Measurements from ENCODE around the gene ZNF506.

Gene ZNF506

DNA sequence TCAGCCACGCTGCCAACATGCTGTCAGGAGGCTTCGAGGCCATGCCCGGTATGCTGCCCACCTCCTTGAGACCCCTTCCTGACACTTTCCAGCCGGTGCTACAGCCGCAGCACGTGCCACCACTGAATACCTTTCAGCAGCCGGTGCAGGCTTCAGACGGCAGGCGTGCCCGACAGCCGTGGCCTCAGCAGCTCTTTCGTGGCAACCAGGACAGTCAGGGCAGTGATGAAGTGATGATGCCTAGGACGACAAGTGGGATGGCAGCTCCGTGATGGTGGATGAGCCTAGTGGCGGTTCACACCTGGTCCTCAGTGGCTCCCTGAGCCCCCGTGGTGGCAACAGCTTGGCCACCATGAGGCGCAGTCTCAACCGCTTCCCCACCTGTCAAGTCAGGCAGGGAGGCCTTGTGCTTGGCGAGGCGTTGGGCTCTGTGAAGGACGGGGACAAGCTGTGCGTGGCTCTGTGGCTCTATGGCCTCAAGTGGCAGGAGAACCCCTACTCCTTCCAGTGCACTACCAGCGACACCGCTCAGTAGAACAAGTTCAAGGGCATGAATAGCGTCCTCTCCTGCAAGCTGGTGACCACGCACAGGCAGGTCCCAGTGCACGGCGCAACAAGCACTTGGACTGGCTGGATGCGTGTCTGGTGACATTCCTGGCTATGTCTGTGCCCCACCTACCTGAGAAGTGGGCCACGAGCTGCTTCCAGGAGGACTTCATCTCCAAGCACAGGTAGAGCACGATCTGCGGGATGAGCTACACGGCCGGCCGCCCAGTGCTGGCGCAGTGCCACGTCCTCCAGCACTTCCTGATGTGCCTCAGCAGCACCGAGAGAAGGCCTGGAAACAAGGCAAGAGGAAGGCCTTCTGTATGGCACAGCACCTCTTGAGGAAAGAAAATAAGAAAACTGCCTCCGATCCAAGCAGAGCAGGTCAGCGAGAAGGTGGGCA lies 70.4 kb downstream of the ZNF506 start:
- no peak overlapping the region for H3K9ac ChIP-seq (ENCODE audit: low read length in 2 of 2)
- H3K4me3 ChIP-seq (ENCODE audit: low read length in 2 of 2), result no peak overlapping the region
- no peaks in the 10 kb centered on the region for H3K9me3 ChIP-seq (ENCODE audit: control insufficient read depth in 2 of 2, low read length in 2 of 2)
- peaks cover 0 to 2% of the 10 kb centered on the region in 2 donors for H3K27me3 ChIP-seq (ENCODE audit: control insufficient read depth in 1 of 2, insufficient read depth in 2 of 2, low read length in 2 of 2)
- no peaks in the 10 kb centered on the region for H3K36me3 ChIP-seq (ENCODE audit: control insufficient read depth in 2 of 2, insufficient read depth in 2 of 2, low read length in 2 of 2)
- no peak overlapping the region for H3K27ac ChIP-seq (ENCODE audit: low read length)
- H3K4me1 ChIP-seq (ENCODE audit: control insufficient read depth, insufficient read depth, low read length), result no peaks in the 10 kb centered on the region

DNA sequence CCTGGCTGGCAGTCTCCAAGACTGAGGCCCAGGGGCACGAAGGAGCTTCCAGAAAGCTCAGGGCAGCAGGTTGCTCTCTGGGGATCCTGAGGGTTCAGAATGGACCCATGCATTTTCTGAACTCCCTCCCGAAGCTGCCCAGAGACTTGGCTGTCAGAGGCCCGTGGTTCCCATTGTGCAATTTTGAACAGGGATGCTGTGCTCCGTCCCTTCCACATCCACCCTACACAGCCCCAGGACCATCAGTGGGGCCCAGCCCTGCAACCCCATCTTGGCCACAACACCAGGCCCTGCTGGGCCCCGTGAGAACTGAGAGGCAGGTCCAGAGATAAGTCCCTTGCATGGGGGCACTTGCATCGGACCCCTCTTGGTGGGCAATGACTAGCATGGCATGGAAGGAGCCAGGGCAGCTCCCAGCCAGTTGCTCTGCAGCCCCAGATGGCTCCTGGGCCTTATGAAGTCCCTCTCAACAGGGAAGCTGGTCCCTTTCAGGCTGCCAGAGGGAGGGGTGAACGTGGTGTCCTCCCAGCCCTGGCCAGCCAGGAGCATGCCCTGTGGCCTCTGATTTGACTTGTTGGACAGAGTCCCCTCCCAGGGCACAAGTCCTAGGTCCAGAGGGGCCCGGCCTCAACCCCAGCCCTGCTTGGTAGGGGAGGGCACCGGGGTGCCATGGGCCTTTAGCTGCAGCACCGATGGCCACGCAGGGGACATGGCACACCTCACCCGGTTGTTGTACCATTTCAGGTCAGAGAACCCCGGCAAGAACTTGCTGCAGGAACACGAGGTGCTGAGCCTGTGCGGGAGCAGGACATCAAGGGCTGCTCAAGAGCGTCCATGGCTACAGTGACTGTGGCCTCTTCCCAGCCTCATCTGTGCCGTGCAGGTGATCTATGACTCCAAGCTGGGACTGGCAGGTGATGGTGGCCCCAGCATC lies 71.4 kb downstream of the ZNF506 start:
- no peak overlapping the region for H3K4me3 ChIP-seq (ENCODE audit: low read length in 2 of 2)
- no peaks in the 10 kb centered on the region for H3K4me1 ChIP-seq (ENCODE audit: control insufficient read depth, insufficient read depth, low read length)
- no peaks in the 10 kb centered on the region for H3K36me3 ChIP-seq (ENCODE audit: control insufficient read depth in 2 of 2, insufficient read depth in 2 of 2, low read length in 2 of 2)
- no peak overlapping the region for H3K27ac ChIP-seq (ENCODE audit: low read length)
- no peak overlapping the region for H3K9ac ChIP-seq (ENCODE audit: low read length in 2 of 2)
- H3K27me3 ChIP-seq (ENCODE audit: control insufficient read depth in 1 of 2, insufficient read depth in 2 of 2, low read length in 2 of 2), result peaks cover 0 to 2% of the 10 kb centered on the region in 2 donors
- no peaks in the 10 kb centered on the region for H3K9me3 ChIP-seq (ENCODE audit: control insufficient read depth in 2 of 2, low read length in 2 of 2)

DNA sequence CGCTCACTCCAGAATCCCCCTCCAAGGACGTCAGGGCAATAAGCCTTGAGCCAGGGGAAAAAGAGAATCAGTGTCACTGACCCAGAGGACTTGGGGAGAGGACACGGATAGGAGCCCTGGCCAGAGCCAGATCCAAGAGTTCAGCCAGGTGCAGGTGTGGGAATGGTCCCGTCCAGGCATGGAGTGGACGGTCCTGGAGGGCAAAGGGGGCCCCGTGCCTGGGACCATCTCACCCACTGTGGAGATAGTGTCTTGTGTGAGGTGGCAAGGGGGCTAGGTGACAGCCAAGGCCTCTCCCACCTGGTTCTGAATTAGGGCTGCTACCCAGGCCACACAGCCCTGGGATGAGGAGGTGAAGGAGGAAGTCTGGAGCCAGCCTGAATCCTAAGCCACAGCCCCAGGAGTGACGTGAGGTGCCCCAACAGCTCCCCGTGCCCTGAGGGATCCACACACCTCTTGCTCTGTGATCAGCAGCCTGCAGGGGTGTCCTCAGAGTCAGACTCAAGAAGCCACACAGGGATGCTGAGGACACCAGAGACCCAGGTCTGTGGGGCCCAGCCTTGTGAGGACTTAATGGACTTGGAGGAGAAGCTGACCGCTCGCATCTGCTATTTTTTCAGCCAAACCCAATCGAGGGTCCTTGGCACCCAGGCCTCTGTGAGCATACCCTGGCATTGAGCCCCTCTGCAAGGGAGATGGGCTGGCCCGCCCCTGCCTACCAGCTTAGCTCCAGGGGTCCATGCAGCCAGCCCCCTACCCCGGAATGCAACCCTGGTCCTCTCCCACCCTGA lies 72.2 kb downstream of the ZNF506 start:
- Histone ChIP-seq H3K36me3 (ENCODE audit: control insufficient read depth in 2 of 2, insufficient read depth in 2 of 2, low read length in 2 of 2) (no peaks in the 10 kb centered on the region), H3K4me1 (ENCODE audit: control insufficient read depth, insufficient read depth, low read length) (no peaks in the 10 kb centered on the region), H3K9ac (ENCODE audit: low read length in 2 of 2) (no peak overlapping the region), H3K9me3 (ENCODE audit: control insufficient read depth in 2 of 2, low read length in 2 of 2) (no peaks in the 10 kb centered on the region), H3K4me3 (ENCODE audit: low read length in 2 of 2) (no peak overlapping the region), H3K27ac (ENCODE audit: low read length) (no peak overlapping the region), H3K27me3 (ENCODE audit: control insufficient read depth in 1 of 2, insufficient read depth in 2 of 2, low read length in 2 of 2) (peaks cover 0 to 2% of the 10 kb centered on the region in 2 donors)

DNA sequence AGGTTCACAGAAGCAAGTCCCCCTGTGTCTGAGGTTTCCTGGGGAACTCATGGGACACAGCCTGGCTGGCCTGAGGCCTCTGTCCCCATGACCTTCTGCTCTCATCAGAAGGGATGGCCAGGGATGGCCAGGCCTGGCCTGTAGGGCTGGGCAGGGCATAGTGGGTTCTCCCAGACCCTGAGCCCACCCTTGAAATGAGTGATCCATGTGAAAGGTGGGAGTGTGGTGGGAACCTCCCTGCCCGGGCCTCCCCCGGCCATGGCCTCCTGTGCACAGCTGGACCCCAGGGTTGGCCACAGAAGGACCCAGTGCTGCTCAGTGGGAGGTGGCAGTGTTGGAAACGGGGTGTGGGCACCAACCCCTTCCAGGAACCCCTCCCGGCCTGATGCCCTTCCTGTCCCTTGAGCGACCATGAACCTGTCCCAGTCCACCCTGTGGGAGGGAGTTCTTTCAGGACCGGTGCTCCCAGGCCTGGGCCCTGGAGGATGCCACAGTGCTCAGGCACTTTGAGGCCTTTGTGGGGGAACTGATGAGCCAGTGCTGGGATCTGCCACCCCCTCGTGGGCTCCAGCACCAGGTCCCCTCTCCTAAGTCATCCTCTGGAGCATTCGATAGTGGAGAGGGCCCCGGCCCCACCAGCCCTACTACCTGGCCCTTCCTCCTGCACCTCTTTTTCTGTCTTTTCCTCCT lies 73.2 kb downstream of the ZNF506 start:
- Histone ChIP-seq H3K27me3 (ENCODE audit: control insufficient read depth in 1 of 2, insufficient read depth in 2 of 2, low read length in 2 of 2) (peaks cover 0 to 2% of the 10 kb centered on the region in 2 donors), H3K27ac (ENCODE audit: low read length) (no peak overlapping the region), H3K4me3 (ENCODE audit: low read length in 2 of 2) (no peak overlapping the region), H3K4me1 (ENCODE audit: control insufficient read depth, insufficient read depth, low read length) (no peaks in the 10 kb centered on the region), H3K9me3 (ENCODE audit: control insufficient read depth in 2 of 2, low read length in 2 of 2) (no peaks in the 10 kb centered on the region), H3K36me3 (ENCODE audit: control insufficient read depth in 2 of 2, insufficient read depth in 2 of 2, low read length in 2 of 2) (no peaks in the 10 kb centered on the region), H3K9ac (ENCODE audit: low read length in 2 of 2) (no peak overlapping the region)

DNA sequence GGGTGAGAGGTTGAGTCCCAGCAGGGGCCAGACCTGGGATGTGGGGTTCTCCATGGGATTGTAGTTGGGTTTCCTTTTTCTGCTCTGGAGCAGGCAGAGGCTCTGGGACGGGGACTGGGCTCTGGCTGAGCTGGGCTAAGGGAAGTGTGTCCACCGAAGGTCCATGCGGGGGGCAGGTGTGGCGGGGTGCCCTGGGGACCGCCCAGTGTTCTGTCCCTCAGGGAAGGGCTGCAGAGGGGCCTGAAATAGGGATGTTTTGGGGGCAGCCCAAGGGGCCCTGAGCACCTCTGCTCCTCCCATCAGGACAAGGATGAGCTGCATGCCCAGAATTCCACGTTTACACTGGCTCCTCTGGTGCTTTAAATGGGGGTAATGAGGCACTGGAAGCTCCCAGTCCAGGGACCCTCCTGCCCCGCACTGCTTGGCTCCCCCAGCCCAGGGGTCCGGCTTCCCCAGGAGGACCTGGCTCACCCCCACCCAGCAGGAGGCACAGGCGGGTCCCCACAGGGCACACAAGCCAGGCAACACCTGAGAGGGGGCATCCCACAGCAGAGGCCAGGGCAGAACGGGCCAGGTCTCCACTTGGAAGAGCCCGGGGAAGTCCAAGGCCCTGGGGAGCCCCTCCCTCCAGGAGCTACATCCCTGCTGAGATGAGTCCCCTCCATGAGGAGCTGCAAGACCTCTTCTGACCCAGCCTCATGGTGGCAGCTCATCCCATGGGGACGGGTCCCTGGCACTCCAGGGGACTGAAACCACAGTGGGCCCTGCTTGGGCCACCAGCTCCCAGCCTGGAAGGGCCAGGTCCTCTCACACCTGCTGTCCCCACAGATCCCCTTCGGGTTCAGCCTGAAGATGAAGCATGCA lies 74.0 kb downstream of the ZNF506 start:
- H3K9ac ChIP-seq (ENCODE audit: low read length in 2 of 2), result no peak overlapping the region
- H3K9me3 ChIP-seq (ENCODE audit: control insufficient read depth in 2 of 2, low read length in 2 of 2), result no peaks in the 10 kb centered on the region
- H3K36me3 ChIP-seq (ENCODE audit: control insufficient read depth in 2 of 2, insufficient read depth in 2 of 2, low read length in 2 of 2), result no peaks in the 10 kb centered on the region
- no peak overlapping the region for H3K27ac ChIP-seq (ENCODE audit: low read length)
- H3K4me3 ChIP-seq (ENCODE audit: low read length in 2 of 2), result no peak overlapping the region
- peaks cover 1 to 2% of the 10 kb centered on the region in 2 donors for H3K27me3 ChIP-seq (ENCODE audit: control insufficient read depth in 1 of 2, insufficient read depth in 2 of 2, low read length in 2 of 2)
- H3K4me1 ChIP-seq (ENCODE audit: control insufficient read depth, insufficient read depth, low read length), result no peaks in the 10 kb centered on the region

DNA sequence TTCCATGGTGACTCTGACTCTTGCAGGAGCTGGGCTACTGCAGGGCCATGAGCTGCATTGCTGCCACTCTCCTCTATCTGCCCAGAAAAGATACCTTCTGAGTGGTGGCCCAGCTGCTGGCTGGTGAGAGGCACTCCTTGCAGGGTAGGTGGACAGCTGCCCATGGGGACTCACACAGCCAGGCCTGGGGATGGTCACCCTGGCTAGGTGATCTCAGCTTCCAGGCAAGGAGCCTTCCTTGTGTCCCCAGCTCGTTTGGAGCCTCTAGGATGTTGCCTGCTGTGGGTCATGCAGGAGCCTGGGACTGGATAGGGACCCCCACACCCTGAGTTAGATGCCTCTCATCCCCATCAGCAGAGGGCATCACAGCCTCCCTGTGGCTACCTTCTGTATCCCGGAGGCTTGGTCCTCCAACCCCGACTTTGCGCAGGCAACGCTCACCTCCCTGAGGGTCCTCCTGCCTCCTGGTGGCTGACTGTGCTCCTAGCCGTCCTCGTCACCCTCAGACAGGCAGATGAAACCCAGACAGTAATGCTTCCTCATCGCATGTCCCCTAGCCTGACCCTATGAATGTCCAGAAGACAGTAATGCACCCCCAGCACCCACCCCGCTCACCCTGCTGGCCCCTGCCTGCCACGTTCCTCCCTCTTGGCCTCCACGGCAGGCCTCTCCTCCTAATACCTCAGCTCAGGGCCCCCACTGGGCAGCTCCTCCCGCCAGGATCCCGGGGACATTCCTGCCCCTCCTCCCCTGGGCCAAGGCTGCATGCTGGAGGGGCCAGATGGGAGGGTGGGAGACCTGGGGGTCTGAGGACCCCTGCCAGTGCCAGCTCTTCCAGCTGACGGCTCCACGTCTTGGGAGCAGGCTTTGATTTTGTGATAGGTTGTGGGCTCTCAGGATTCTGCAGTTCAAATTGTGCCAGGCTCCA lies 75.0 kb downstream of the ZNF506 start:
- no peak overlapping the region for H3K27ac ChIP-seq (ENCODE audit: low read length)
- no peaks in the 10 kb centered on the region for H3K9me3 ChIP-seq (ENCODE audit: control insufficient read depth in 2 of 2, low read length in 2 of 2)
- peaks cover 2% of the 10 kb centered on the region in 2 donors for H3K27me3 ChIP-seq (ENCODE audit: control insufficient read depth in 1 of 2, insufficient read depth in 2 of 2, low read length in 2 of 2)
- H3K36me3 ChIP-seq (ENCODE audit: control insufficient read depth in 2 of 2, insufficient read depth in 2 of 2, low read length in 2 of 2), result no peaks in the 10 kb centered on the region
- no peak overlapping the region for H3K4me3 ChIP-seq (ENCODE audit: low read length in 2 of 2)
- H3K4me1 ChIP-seq (ENCODE audit: control insufficient read depth, insufficient read depth, low read length), result no peaks in the 10 kb centered on the region
- no peak overlapping the region for H3K9ac ChIP-seq (ENCODE audit: low read length in 2 of 2)

DNA sequence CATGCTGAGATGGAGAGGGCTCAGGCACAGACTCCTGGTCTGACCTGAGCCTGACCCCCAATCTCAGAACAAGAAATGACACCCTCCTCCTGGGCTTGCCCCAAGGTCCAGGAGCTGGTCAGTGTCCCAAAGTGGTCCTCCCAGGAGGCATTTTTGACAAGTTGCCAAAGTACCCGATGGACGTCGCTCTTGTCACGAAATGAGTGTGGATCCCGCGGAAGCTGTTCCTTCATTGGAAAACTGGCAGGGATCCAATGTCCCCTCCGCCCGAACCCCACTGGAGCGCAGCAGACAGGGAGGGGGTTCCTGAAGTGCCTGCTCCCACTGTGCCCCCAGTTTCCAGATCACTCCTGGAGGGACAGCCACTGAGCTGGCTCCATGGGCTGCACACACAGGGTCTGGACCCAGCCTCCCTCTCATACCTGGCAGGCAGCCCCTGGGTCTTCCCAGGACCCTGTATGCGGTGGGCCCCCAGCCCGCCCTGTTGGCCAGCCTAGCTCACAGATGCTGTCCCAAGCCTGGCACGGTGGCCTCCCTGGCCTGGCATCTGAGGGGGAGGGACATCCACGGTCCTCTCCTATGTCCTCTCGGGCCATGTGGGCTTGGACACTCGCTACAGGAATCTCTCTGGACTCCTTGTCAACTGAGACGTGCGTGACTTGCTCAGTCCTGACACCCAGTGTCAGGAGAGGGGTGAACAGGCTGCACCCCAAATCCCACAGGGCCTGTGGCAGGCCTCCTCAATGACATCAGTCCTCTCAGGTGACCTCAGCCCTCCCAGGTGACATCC lies 75.9 kb downstream of the ZNF506 start:
- no peak overlapping the region for H3K27ac ChIP-seq (ENCODE audit: low read length)
- H3K36me3 ChIP-seq (ENCODE audit: control insufficient read depth in 2 of 2, insufficient read depth in 2 of 2, low read length in 2 of 2), result no peaks in the 10 kb centered on the region
- no peaks in the 10 kb centered on the region for H3K9me3 ChIP-seq (ENCODE audit: control insufficient read depth in 2 of 2, low read length in 2 of 2)
- no peaks in the 10 kb centered on the region for H3K4me1 ChIP-seq (ENCODE audit: control insufficient read depth, insufficient read depth, low read length)
- peaks cover 2% of the 10 kb centered on the region in 2 donors for H3K27me3 ChIP-seq (ENCODE audit: control insufficient read depth in 1 of 2, insufficient read depth in 2 of 2, low read length in 2 of 2)
- H3K9ac ChIP-seq (ENCODE audit: low read length in 2 of 2), result no peak overlapping the region
- no peak overlapping the region for H3K4me3 ChIP-seq (ENCODE audit: low read length in 2 of 2)

DNA sequence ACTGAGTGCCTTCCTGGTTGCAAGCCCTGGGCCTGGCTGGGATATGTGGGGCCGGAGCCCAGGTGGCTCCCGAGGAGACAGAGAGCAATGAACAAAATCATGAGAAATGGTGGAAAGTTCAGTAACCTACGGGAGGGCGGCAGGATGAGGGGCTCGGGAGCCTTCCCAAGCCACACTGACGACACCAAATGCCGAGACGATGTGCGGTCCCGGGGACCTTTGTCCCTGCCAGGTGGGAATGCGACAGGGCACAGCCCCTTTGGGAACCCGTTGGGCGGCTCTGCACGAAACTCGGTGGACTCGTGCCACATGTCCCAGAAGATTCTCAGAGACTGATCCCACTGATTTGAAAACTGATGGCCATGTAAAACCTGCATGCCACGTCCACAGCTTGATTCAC lies 76.9 kb downstream of the ZNF506 start:
- Histone ChIP-seq H3K4me1 (ENCODE audit: control insufficient read depth, insufficient read depth, low read length) (no peaks in the 10 kb centered on the region), H3K9me3 (ENCODE audit: control insufficient read depth in 2 of 2, low read length in 2 of 2) (no peaks in the 10 kb centered on the region), H3K27me3 (ENCODE audit: control insufficient read depth in 1 of 2, insufficient read depth in 2 of 2, low read length in 2 of 2) (peaks cover 2% of the 10 kb centered on the region in 2 donors), H3K9ac (ENCODE audit: low read length in 2 of 2) (no peak overlapping the region), H3K27ac (ENCODE audit: low read length) (no peak overlapping the region), H3K4me3 (ENCODE audit: low read length in 2 of 2) (no peak overlapping the region), H3K36me3 (ENCODE audit: control insufficient read depth in 2 of 2, insufficient read depth in 2 of 2, low read length in 2 of 2) (no peaks in the 10 kb centered on the region)
